HG03139 (cell line): ENCODE data around the gene UAP1.

Source experiments
- ATAC-seq: cut with Tn5 transposase; IDR thresholded peaks from one replicate; pipeline ENCODE4 v1.9.1; 2021; ENCODE audit not compliant: unreplicated experiment

The UAP1 gene

DNA sequence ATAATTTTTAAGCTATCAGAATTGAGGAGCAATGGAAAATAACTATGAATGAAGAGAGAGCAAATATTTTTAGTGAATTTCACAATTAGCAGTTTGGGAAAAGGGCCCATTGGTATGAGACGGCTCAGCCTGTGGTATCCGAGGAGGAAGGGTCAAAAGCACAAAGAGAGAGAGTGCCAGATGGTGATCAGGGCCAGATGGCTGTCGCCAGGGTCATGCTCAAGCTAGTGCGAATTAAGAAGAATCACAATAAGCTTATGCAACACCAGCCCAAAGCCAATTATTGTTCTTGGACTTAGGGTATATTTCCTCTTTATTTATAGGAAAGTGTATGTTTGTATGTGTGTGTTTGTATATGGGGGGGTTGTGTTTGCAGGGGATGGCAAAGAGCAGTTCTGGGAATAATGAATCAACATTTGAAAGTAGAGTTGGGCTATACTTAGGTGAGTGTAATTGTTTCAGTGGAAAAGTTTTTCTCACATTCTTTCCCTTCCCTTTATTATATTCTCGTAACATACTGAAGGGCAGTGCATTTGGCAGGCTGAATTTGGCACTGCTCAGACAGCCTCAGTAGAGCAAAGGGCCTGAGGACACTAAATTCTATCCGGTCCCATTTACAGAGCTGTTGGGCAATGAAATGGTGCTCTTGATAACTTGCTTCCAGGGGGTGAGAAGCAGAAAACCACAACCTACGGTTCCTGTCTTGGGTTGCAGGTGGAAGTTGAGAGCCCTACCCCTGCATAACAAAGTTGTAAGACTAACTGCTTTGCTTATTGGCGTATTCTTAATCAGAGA is 51.3 kb downstream of the UAP1 start:
- ATAC-seq = no peak

GRCh38 chr1:162616848-162617247 is 55.3 kb downstream of the UAP1 start:
- no peak for ATAC-seq

DNA sequence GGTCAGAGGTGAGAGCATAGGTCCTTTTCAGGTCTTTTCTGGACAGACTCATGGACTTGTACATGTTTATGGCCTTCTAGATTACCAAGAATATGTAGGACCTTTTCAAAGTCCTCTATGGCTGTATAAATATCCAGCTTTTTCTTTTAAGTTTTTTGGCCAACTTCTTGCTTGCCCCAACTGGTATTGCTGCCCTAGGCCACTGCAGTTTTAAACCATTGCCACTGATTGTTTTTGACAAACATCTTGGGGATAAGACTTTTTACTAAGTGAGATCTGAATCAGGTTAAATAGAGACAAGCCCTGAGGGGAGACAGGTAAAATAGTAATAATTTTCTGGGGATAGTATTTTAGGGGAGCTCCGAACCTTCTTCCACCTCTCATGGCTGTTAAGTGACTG is 56.0 kb downstream of the UAP1 start:
- no peak for ATAC-seq

GRCh38 chr1:162619076-162619475 is 57.6 kb downstream of the UAP1 start:
- ATAC-seq = no peak

- no peak for ATAC-seq
These were observed 59.7 kb downstream of the UAP1 start for GRCh38 chr1:162621256-162621655.

GRCh38 chr1:162625679-162626078 is 64.2 kb downstream of the UAP1 start:
- ATAC-seq = no peak

- no peak for ATAC-seq
These were observed 64.6 kb downstream of the UAP1 start for GRCh38 chr1:162626094-162626493.

DNA sequence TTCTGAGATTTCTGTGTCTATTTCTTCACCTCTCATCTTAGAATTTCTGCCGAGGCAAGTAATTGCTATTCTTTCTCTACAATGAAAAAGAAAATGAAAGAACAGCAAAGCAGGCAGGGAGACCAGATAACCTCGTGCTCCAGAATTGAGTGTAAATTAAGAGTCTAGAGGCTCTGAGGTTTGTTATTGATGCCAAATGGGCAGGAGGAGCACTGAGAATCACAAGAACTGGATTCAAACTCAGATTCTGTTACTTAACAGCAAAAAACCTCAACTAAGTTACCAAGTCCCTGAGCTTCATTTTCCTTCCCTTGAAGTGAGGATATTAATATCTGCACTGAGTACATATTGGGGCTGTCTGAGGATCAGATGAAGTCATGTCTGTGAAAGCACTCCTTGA is 65.2 kb downstream of the UAP1 start:
- no peak for ATAC-seq

DNA sequence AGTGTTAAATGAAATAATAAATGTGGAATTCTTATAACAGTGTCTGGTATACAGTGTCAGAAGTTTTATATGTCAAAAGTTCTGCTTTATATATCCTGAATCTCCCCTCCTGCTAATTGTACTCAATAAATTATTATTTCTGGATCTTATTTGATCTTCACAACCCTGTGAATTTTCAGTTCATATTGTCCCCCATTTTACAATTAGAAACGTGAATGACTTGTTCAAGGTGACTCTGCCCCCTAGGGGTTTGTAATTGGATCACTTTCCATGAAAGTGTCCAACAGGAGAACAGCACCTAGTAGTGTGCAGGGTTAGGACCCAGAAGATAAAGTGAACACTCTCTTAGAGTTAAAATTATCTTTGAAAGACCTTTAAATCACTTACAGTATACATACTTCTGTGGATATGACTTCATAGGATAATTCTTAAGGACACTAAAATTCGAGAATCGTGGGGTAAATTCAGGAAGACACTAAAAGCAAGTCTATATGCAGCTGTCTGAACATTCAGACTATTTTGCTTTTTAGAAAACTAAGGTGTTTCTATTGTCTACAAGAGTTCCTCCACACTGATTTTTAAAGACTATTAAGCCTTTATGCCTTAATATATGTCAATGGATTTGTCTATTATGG is 66.3 kb downstream of the UAP1 start:
- ATAC-seq = no peak

DNA sequence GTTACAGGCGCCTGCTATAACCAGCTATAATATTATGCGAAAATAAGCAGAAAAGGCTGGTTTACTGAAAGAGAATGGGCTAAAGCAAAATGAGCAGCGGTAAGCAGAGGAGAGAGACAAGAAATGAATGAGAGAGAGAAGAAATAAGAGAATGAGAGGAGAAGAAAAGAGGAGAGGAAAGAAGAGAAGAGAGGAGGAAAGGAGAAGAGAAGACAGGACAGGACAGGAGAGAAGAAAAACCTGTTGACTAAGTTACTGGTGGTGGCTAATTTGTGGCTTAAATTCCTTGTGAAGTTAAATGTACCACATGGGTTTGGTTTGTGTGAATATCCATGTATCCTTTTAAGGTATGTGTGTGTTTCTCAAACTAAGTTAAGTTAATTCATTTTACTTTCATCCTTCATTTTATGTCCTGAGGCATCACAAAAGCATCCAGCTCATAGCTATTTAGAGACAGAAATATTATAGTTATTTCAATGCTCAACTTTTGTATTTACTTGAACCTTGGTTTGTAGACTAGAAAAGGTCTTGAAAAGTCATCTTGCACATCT is 67.6 kb downstream of the UAP1 start:
- ATAC-seq = no peak

- no peak for ATAC-seq
These were observed 68.1 kb downstream of the UAP1 start for GRCh38 chr1:162629651-162630050.

- ATAC-seq = no peak
These were observed 70.1 kb downstream of the UAP1 start for GRCh38 chr1:162631546-162632191.

DNA sequence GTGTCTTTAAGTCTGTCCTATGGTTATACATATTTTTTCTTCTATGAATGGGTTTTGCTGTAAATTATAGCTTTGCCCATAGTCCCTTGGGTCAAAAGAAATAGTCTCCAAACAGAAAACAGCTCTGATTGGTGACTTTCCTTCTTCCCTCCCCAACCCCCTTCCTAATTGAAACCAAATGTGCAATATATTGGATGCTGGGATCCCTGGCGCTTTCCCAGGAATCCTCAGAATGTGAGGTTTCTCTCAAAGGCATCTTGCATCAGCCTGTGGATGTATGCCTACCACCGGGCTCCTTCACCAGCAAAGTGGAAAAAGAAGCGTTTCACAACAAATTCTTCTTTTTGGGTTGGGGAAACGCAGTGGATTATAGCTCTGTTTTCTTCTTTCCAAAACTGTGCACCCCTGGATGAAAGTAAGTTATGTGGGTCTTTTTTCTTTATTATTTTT is 70.7 kb downstream of the UAP1 start, which contains the start of gene DDR2:
DDR2 (plus strand) TSS at position 248 of the 450 bp plus-strand sequence. CDS start 86,600 bp downstream, outside the sequence.
- ATAC-seq = no peak

DNA sequence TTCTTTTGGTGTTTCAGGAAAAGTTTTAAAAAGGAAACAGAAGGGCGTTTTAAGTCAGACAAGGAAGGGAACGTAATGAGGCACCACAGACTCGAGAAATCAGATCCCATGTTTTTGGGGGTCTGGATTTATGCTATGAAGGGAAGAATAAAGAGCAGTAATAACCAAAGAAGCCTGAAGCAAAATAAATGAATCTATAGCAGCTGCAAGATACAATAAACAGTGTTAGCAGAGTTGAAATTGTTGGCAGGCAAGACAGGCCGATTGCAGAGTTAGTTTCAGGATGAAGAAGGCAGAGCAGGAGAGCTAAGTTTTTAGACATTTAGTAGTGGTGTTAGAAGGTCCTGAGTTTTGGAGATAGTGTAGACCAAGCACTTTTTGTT is 71.2 kb downstream of the UAP1 start:
- ATAC-seq = no peak

GRCh38 chr1:162633081-162633762 is 71.7 kb downstream of the UAP1 start:
- ATAC-seq = peak; percentile 54

- ATAC-seq = no peak
These were observed 73.9 kb downstream of the UAP1 start for GRCh38 chr1:162635418-162635817.

DNA sequence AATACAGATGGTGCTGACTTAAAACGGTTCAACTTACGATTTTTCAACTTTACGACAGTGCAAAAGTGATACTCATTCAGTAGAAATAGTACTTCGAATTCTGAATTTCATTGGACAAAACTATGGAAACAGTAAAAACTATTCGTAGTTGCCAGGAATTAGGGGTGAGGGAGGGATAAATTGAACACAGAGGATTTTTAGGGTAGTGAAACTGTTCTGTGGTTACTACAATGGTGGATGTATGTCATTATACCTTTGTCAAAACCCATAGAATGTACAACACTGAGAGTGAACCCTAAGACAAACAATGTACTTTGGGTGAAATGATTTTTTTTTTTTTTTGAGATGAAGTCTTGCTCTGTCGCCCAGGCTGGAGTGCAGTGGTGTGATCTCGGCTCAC is 78.2 kb downstream of the UAP1 start:
- ATAC-seq = no peak

DNA sequence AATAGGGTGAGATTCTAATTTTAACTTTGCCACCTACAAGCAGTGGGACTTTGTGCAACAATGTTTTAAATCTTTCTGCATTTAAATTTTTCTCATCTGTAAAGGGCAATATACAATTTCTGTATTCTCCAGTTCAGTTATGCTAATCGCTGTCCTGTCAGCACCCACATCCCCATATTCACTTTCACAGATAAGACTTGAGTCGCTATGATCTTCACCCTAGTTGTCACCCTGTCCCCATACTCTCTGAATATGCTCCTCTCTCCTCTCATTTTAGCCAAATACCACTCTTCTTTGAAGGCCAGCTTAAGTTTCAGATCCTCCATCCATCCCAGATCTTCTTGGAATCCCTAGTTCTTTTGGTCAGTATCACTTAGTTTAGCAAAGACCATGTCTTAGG is 79.6 kb downstream of the UAP1 start:
- ATAC-seq = no peak

DNA sequence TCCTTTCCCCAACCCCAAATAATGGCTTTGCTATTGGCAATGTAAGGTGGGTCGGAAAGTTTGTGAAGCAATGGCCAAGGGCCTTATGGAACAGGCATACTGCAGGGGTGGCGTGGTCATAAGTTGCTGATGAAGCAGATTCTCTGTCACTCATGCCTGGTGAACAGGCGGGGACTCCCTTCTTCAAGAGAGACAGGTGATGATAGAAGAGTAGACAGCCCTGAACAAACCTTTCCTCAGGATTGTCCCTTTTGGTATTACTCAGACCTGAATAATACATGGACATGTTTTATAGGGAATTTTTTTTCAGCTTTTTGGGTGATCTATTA is 83.4 kb downstream of the UAP1 start:
- ATAC-seq = no peak

DNA sequence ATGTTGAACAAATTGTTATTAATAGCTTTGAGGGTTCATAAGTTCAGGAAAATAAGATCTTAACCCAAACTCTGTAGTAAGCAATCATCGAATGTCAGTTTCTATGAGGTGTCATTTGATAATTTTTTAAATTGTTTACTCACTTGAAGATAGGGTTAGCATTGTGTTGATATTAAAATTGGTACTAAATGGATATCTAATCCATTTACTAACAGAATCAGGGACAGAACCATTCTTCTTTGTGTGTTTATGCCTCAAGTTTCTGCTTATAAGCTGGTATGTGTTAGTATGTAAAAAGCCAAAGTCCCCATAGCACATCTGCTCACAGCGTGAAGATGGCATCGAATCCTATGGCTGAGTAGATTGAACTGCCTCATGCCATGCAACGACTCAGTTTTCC is 84.1 kb downstream of the UAP1 start:
- no peak for ATAC-seq

GRCh38 chr1:162649583-162649982 is 88.1 kb downstream of the UAP1 start:
- ATAC-seq = no peak
